ENCODE measurements around the gene FCHSD2. TPM values are rescaled to one million over a fixed set of nuclear protein-coding genes. Genes with fewer than 3 reads are reported as not detected.
"Not testable (repeated sequence)": the region's sequence is repeated elsewhere in the genome, so short reads cannot be mapped to it uniquely, and the experiment has no call there.

FCHSD2 gene
- total RNA-seq, 2 donors from 2014 or later = 56.5 to 75.3 TPM

GRCh38 chr11:72793425-72794367, 348.4 kb downstream of the FCHSD2 start, which contains the start of gene STARD10:
Gene STARD10, minus strand, starts transcription at chr11:72794047. Its CDS starts 12,866 bp downstream, at chr11:72781181.
- no peaks in the 10 kb centered on the region for H3K9me3 ChIP-seq
- peak; percentile 94 for ATAC-seq (ENCODE audit: insufficient number of reproducible peaks, low FRiP score, low read depth)
- DNase-seq (ENCODE audit: low spot score) = peak; percentile 85
- H3K4me3 ChIP-seq = peak within 1 kb of the TSS; percentile 73
- peaks cover 18 to 41% of the 10 kb centered on the region in 2 donors for H3K4me1 ChIP-seq (ENCODE audit: control insufficient read depth in 1 of 2, low read depth in 2 of 2)
- no peaks in the 10 kb centered on the region for H3K36me3 ChIP-seq
- TF ChIP-seq CTCF (IDR thresholded peaks at IDR 0.05) = peak; percentile 97
- peak within 1 kb of the TSS; percentile 76 to 85 for H3K27ac ChIP-seq
- no peaks in the 10 kb centered on the region for H3K27me3 ChIP-seq (replicated peaks; ENCODE audit: insufficient read depth)

GRCh38 chr11:72793076-72793424, 349.1 kb downstream of the FCHSD2 start:
- no peaks in the 10 kb centered on the region for H3K27me3 ChIP-seq (replicated peaks; ENCODE audit: insufficient read depth)
- ATAC-seq (ENCODE audit: insufficient number of reproducible peaks, low FRiP score, low read depth) = no peak
- H3K36me3 ChIP-seq = no peaks in the 10 kb centered on the region
- TF ChIP-seq CTCF (IDR thresholded peaks at IDR 0.05) = no peak
- peak overlapping the region; percentile 73 for H3K4me3 ChIP-seq
- peaks cover 21 to 45% of the 10 kb centered on the region in 2 donors for H3K4me1 ChIP-seq (ENCODE audit: control insufficient read depth in 1 of 2, low read depth in 2 of 2)
- H3K9me3 ChIP-seq = no peaks in the 10 kb centered on the region
- peak overlapping the region; percentile 76 to 85 for H3K27ac ChIP-seq
- no peak for DNase-seq (ENCODE audit: low spot score)

- ATAC-seq (ENCODE audit: insufficient number of reproducible peaks, low FRiP score, low read depth) (no peak), DNase-seq (ENCODE audit: low spot score) (no peak)
- H3K4me3 ChIP-seq = no peak overlapping the region
Observed at GRCh38 chr11:72792437-72793021, 349.6 kb downstream of the FCHSD2 start.

GRCh38 chr11:72791228-72791627, 350.9 kb downstream of the FCHSD2 start:
- H3K27ac ChIP-seq = peak overlapping the region in 1 of 2 donors; percentile 83

More at GRCh38 chr11:72792437-72793021, 349.6 kb downstream of the FCHSD2 start:
- H3K9me3 ChIP-seq = no peaks in the 10 kb centered on the region
- H3K36me3 ChIP-seq = no peaks in the 10 kb centered on the region
- H3K4me1 ChIP-seq (ENCODE audit: control insufficient read depth in 1 of 2, low read depth in 2 of 2) = peaks cover 21 to 45% of the 10 kb centered on the region in 2 donors
- H3K27ac ChIP-seq = peak overlapping the region; percentile 76 to 85
- TF ChIP-seq CTCF (IDR thresholded peaks at IDR 0.05) = no peak
- no peaks in the 10 kb centered on the region for H3K27me3 ChIP-seq (replicated peaks; ENCODE audit: insufficient read depth)

GRCh38 chr11:72789493-72790131, 352.5 kb downstream of the FCHSD2 start:
- no peak for TF ChIP-seq CTCF (IDR thresholded peaks at IDR 0.05)
- peak overlapping the region; percentile 74 to 83 for H3K27ac ChIP-seq
- no peaks in the 10 kb centered on the region for H3K36me3 ChIP-seq
- H3K4me1 ChIP-seq (ENCODE audit: control insufficient read depth in 1 of 2, low read depth in 2 of 2) = peaks cover 20 to 41% of the 10 kb centered on the region in 2 donors
- no peak overlapping the region for H3K4me3 ChIP-seq
- DNase-seq (ENCODE audit: low spot score) (no peak), ATAC-seq (ENCODE audit: insufficient number of reproducible peaks, low FRiP score, low read depth) (no peak)
- H3K27me3 ChIP-seq (replicated peaks; ENCODE audit: insufficient read depth) = no peaks in the 10 kb centered on the region
- no peaks in the 10 kb centered on the region for H3K9me3 ChIP-seq

More at GRCh38 chr11:72791228-72791627, 350.9 kb downstream of the FCHSD2 start:
- H3K4me1 ChIP-seq (ENCODE audit: control insufficient read depth in 1 of 2, low read depth in 2 of 2) = peaks cover 21 to 45% of the 10 kb centered on the region in 2 donors
- H3K9me3 ChIP-seq; DNase-seq (ENCODE audit: low spot score); H3K27me3 ChIP-seq (replicated peaks; ENCODE audit: insufficient read depth); H3K4me3 ChIP-seq; ATAC-seq (ENCODE audit: insufficient number of reproducible peaks, low FRiP score, low read depth); H3K36me3 ChIP-seq: not testable (repeated sequence)

Measured in thoracic aorta (tissue), 2 donors.